ENCODE results near the gene COLEC11. TPM values are rescaled to one million over a fixed set of nuclear protein-coding genes. Genes with fewer than 3 reads are reported as not detected.

The COLEC11 gene
- total and polyA plus RNA-seq, 9 of the 15 experiments (the other 6 are each of a cell fraction or from before 2014, with no cell fraction given) = 0.32 to 4.3 (median 1.8) TPM

GRCh38 chr2:3558205-3559014 lies 36.5 kb upstream of the COLEC11 start, which contains the start of gene RNASEH1 (continued):
- TF ChIP-seq SIX5 (IDR thresholded peaks at IDR 0.05; ENCODE audit: borderline replicate concordance in 1 of 2, insufficient read depth in 1 of 2, low read depth in 1 of 2, low read length in 2 of 2) (0 out of 4 replicates have a peak, but pooled peaks of 1 of the 2 experiments have one; percentile 6), NR2C1 (IDR thresholded peaks at IDR 0.05) (peak; percentile 72), NR2C1 (tag; IDR thresholded peaks at IDR 0.05) (peak; percentile 74), ZBTB7A (IDR thresholded peaks at IDR 0.05; ENCODE audit: borderline replicate concordance, control insufficient read depth, low read depth, low read length) (peak; percentile 75; the same call in 1 of the 2 replicates), ARNT (IDR thresholded peaks at IDR 0.05) (no peak), BRD4 (IDR thresholded peaks at IDR 0.05) (0 out of 2 replicates have a peak, but pooled peaks have one; percentile 6), CBX5 (IDR thresholded peaks at IDR 0.05; ENCODE audit: borderline replicate concordance, low read depth) (no peak), RBBP5 (IDR thresholded peaks at IDR 0.05; ENCODE audit: borderline replicate concordance, insufficient read depth, low read length, poor library complexity, severe bottlenecking) (peak; percentile 97), FIP1L1 (IDR thresholded peaks at IDR 0.05; ENCODE audit: low read depth, low read length, poor library complexity, severe bottlenecking) (peak; percentile 60), TBL1XR1 (IDR thresholded peaks at IDR 0.05; ENCODE audit: low read length in 2 of 2) (peak in 1 of 2 experiments; percentile 83; a peak in 2 of 4 replicates), MAFG (tag; conservative IDR thresholded peaks at IDR 0.05) (no peak), HCFC1 (IDR thresholded peaks at IDR 0.05; ENCODE audit: low read depth, low read length) (peak; percentile 82), TEAD1 (CRISPR knock-in tag; IDR thresholded peaks at IDR 0.05) (peak in 1 of 2 experiments; percentile 68; a peak in 2 of 4 replicates), MAZ (CRISPR knock-in tag; conservative IDR thresholded peaks at IDR 0.05 in 1 of 2, IDR thresholded peaks at IDR 0.05 in 1 of 2) (peak; percentile 72 to 83), ZNF764 (CRISPR knock-in tag; IDR thresholded peaks at IDR 0.05; ENCODE audit: low read depth) (no peak), E2F3 (CRISPR knock-in tag; IDR thresholded peaks at IDR 0.05) (peak; percentile 26; the same call in 1 of the 2 replicates), DACH1 (IDR thresholded peaks at IDR 0.05; ENCODE audit: partially characterized antibody) (no peak), WHSC1 (IDR thresholded peaks at IDR 0.05; ENCODE audit: low read length) (no peak), CCNT2 (IDR thresholded peaks at IDR 0.05; ENCODE audit: borderline replicate concordance, extremely low read depth, insufficient read length, low read depth, low read length) (peak; percentile 80), GATAD2A (IDR thresholded peaks at IDR 0.05) (no peak), KDM2B (CRISPR knock-in tag; IDR thresholded peaks at IDR 0.05) (0 out of 2 replicates have a peak, but pooled peaks have one; percentile 23), HEY1 (CRISPR knock-in tag; IDR thresholded peaks at IDR 0.05; ENCODE audit: borderline replicate concordance) (no peak)
- TF ChIP-seq, protein P1, sequence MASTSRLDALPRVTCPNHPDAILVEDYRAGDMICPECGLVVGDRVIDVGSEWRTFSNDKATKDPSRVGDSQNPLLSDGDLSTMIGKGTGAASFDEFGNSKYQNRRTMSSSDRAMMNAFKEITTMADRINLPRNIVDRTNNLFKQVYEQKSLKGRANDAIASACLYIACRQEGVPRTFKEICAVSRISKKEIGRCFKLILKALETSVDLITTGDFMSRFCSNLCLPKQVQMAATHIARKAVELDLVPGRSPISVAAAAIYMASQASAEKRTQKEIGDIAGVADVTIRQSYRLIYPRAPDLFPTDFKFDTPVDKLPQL (IDR thresholded peaks at IDR 0.05; ENCODE audit: extremely low read depth, insufficient read length) = no peak
- TF ChIP-seq, protein P2, sequence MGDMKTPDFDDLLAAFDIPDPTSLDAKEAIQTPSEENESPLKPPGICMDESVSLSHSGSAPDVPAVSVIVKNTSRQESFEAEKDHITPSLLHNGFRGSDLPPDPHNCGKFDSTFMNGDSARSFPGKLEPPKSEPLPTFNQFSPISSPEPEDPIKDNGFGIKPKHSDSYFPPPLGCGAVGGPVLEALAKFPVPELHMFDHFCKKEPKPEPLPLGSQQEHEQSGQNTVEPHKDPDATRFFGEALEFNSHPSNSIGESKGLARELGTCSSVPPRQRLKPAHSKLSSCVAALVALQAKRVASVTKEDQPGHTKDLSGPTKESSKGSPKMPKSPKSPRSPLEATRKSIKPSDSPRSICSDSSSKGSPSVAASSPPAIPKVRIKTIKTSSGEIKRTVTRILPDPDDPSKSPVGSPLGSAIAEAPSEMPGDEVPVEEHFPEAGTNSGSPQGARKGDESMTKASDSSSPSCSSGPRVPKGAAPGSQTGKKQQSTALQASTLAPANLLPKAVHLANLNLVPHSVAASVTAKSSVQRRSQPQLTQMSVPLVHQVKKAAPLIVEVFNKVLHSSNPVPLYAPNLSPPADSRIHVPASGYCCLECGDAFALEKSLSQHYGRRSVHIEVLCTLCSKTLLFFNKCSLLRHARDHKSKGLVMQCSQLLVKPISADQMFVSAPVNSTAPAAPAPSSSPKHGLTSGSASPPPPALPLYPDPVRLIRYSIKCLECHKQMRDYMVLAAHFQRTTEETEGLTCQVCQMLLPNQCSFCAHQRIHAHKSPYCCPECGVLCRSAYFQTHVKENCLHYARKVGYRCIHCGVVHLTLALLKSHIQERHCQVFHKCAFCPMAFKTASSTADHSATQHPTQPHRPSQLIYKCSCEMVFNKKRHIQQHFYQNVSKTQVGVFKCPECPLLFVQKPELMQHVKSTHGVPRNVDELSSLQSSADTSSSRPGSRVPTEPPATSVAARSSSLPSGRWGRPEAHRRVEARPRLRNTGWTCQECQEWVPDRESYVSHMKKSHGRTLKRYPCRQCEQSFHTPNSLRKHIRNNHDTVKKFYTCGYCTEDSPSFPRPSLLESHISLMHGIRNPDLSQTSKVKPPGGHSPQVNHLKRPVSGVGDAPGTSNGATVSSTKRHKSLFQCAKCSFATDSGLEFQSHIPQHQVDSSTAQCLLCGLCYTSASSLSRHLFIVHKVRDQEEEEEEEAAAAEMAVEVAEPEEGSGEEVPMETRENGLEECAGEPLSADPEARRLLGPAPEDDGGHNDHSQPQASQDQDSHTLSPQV (IDR thresholded peaks at IDR 0.05) = peak; percentile 75
